ENCODE data around the gene GRIA3. TPM values are rescaled to one million over a fixed set of nuclear protein-coding genes. Genes with fewer than 3 reads are reported as not detected.

GRIA3 gene
- total RNA-seq, 2 experiments from 2014 or later: not detected

DNA sequence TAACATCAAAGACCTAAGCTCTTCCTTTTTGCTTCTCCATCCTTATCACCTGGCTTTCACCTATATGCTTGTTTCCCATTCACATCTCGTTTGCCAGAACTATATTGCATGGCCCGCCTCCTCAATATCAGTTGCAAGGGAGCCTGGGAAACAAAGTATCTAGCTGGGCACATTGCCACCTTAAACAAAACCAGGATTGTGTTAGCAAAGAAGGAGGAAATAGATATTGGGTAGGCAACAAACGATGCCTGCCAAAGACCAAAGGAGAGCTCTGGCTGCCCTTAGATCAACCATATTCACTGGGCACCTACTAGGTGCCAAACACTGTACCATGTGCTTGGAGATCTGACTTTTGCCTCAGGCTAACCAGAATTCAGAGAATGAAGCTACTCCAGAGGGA, 107.5 kb downstream of the GRIA3 start:
- Histone ChIP-seq H2AFZ (ENCODE audit: low read length) (no peak overlapping the region), H3K36me3 (ENCODE audit: insufficient read depth, low read length) (no peaks in the 10 kb centered on the region), H3K9me3 (ENCODE audit: low read length) (no peaks in the 10 kb centered on the region), H3K9me2 (ENCODE audit: insufficient read depth, low read length) (no peaks in the 10 kb centered on the region), H3K27ac (ENCODE audit: low read depth, low read length, poor library complexity, severe bottlenecking) (no peak overlapping the region), H3K4me3 (ENCODE audit: low read depth, low read length, poor library complexity, severe bottlenecking) (no peak overlapping the region), H3K4me1 (ENCODE audit: insufficient read depth, low read length, poor library complexity, severe bottlenecking) (no peaks in the 10 kb centered on the region), H4K20me1 (ENCODE audit: insufficient read depth, low read length) (no peaks in the 10 kb centered on the region), H3K79me2 (ENCODE audit: insufficient read depth, low read depth, low read length) (no peaks in the 10 kb centered on the region), H3K4me2 (ENCODE audit: low read length) (no peak overlapping the region)
- intact Hi-C loops (cut with micrococcal nuclease; ENCODE audit: unreplicated experiment): no loop called here
- no TSS peak for BruUV-seq (replicated peaks)
- ChIA-PET CTCF (ENCODE audit: unreplicated experiment) (no interaction called here), POLR2A (no interaction called here)
- no peak for TF ChIP-seq EZH2phosphoT487 (IDR thresholded peaks at IDR 0.05; ENCODE audit: borderline replicate concordance, low read depth, low read length)
- TF ChIP-seq, protein P1, sequence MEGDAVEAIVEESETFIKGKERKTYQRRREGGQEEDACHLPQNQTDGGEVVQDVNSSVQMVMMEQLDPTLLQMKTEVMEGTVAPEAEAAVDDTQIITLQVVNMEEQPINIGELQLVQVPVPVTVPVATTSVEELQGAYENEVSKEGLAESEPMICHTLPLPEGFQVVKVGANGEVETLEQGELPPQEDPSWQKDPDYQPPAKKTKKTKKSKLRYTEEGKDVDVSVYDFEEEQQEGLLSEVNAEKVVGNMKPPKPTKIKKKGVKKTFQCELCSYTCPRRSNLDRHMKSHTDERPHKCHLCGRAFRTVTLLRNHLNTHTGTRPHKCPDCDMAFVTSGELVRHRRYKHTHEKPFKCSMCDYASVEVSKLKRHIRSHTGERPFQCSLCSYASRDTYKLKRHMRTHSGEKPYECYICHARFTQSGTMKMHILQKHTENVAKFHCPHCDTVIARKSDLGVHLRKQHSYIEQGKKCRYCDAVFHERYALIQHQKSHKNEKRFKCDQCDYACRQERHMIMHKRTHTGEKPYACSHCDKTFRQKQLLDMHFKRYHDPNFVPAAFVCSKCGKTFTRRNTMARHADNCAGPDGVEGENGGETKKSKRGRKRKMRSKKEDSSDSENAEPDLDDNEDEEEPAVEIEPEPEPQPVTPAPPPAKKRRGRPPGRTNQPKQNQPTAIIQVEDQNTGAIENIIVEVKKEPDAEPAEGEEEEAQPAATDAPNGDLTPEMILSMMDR (conservative IDR thresholded peaks at IDR 0.05; ENCODE audit: low read length): no peak
- DNase-seq (ENCODE audit: low spot score): no peak

DNA sequence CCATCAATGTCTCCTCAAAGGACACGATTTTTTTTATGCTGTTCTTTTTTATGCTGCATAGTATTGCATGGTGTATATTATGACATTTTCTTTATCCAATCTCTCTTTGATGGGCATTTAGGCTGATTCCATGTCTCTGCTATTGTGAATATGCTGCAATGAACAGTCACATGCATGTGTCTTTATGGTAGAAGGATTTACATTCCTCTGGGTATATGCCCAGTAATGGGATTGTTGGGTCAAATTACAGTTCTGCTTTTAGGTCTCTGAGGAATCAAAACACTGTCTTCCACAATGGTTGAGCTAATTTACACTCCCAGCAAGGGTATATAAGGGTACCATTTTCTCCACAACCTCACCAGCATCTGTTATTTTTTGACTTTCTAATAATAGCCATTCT, 113.9 kb downstream of the GRIA3 start:
- H3K79me2 ChIP-seq (ENCODE audit: insufficient read depth, low read depth, low read length): no peaks in the 10 kb centered on the region
- no peak overlapping the region for H3K4me3 ChIP-seq (ENCODE audit: low read depth, low read length, poor library complexity, severe bottlenecking)
- no peaks in the 10 kb centered on the region for H3K9me3 ChIP-seq (ENCODE audit: low read length)
- no peaks in the 10 kb centered on the region for H3K4me1 ChIP-seq (ENCODE audit: insufficient read depth, low read length, poor library complexity, severe bottlenecking)
- H3K9me2 ChIP-seq (ENCODE audit: insufficient read depth, low read length): no peaks in the 10 kb centered on the region
- TF ChIP-seq, protein P1 (conservative IDR thresholded peaks at IDR 0.05; ENCODE audit: low read length): no peak
- TF ChIP-seq EZH2phosphoT487 (IDR thresholded peaks at IDR 0.05; ENCODE audit: borderline replicate concordance, low read depth, low read length): no peak
- POLR2A ChIA-PET: no interaction called here
- DNase-seq (ENCODE audit: low spot score): no peak
- CTCF ChIA-PET (ENCODE audit: unreplicated experiment): no interaction called here
- no peak overlapping the region for H3K27ac ChIP-seq (ENCODE audit: low read depth, low read length, poor library complexity, severe bottlenecking)
- H3K36me3 ChIP-seq (ENCODE audit: insufficient read depth, low read length): no peaks in the 10 kb centered on the region
- H3K4me2 ChIP-seq (ENCODE audit: low read length): no peak overlapping the region
- intact Hi-C loops (cut with micrococcal nuclease; ENCODE audit: unreplicated experiment): no loop called here
- no peaks in the 10 kb centered on the region for H4K20me1 ChIP-seq (ENCODE audit: insufficient read depth, low read length)
- no peak overlapping the region for H2AFZ ChIP-seq (ENCODE audit: low read length)
- no TSS peak for BruUV-seq (replicated peaks)

DNA sequence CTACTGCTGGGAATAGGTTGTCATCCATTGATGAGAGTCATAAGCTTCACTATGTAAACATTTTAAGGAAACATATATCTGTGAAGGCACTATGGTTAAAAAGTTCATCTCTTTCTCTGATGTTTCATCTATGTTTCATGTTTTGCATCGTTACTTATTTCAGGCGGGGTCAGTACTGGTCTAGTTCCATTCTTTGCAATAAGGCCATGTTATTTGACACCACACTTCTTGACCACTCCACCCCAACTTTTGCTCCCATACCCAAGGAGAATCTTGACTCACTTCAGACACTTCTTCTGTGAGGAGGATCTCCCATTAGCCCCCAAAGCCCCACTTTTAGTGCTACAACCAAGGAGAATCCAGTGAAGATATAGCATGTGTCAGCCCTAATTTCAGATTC, 119.4 kb downstream of the GRIA3 start:
- H3K4me3 ChIP-seq (ENCODE audit: low read depth, low read length, poor library complexity, severe bottlenecking): no peak overlapping the region
- no peak for DNase-seq (ENCODE audit: low spot score)
- ChIA-PET POLR2A (no interaction called here), CTCF (ENCODE audit: unreplicated experiment) (no interaction called here)
- H3K9me3 ChIP-seq (ENCODE audit: low read length): no peaks in the 10 kb centered on the region
- H3K36me3 ChIP-seq (ENCODE audit: insufficient read depth, low read length): no peaks in the 10 kb centered on the region
- intact Hi-C loops (cut with micrococcal nuclease; ENCODE audit: unreplicated experiment): no loop called here
- H3K9me2 ChIP-seq (ENCODE audit: insufficient read depth, low read length): no peaks in the 10 kb centered on the region
- H3K4me1 ChIP-seq (ENCODE audit: insufficient read depth, low read length, poor library complexity, severe bottlenecking): no peaks in the 10 kb centered on the region
- H3K27ac ChIP-seq (ENCODE audit: low read depth, low read length, poor library complexity, severe bottlenecking): no peak overlapping the region
- no peak overlapping the region for H3K4me2 ChIP-seq (ENCODE audit: low read length)
- TF ChIP-seq, protein P1 (conservative IDR thresholded peaks at IDR 0.05; ENCODE audit: low read length): no peak
- no peak for TF ChIP-seq EZH2phosphoT487 (IDR thresholded peaks at IDR 0.05; ENCODE audit: borderline replicate concordance, low read depth, low read length)
- no peak overlapping the region for H2AFZ ChIP-seq (ENCODE audit: low read length)
- BruUV-seq (replicated peaks): no TSS peak
- no peaks in the 10 kb centered on the region for H4K20me1 ChIP-seq (ENCODE audit: insufficient read depth, low read length)
- no peaks in the 10 kb centered on the region for H3K79me2 ChIP-seq (ENCODE audit: insufficient read depth, low read depth, low read length)

Measured in OCI-LY7 (cell line).